GM04504 (cell line): ENCODE data around the gene LMX1B.
"Not testable (repeated sequence)": the region's sequence is repeated elsewhere in the genome, so short reads cannot be mapped to it uniquely, and the experiment has no call there.

Source experiments
- DNase-seq: peaks from one replicate; pipeline ENCODE4 v3.0.0-alpha.2; 2012; ENCODE audit warnings: low read depth

LMX1B gene

GRCh38 chr9:126695701-126696400 lies 82.1 kb downstream of the LMX1B start:
- DNase-seq = no peak

DNA sequence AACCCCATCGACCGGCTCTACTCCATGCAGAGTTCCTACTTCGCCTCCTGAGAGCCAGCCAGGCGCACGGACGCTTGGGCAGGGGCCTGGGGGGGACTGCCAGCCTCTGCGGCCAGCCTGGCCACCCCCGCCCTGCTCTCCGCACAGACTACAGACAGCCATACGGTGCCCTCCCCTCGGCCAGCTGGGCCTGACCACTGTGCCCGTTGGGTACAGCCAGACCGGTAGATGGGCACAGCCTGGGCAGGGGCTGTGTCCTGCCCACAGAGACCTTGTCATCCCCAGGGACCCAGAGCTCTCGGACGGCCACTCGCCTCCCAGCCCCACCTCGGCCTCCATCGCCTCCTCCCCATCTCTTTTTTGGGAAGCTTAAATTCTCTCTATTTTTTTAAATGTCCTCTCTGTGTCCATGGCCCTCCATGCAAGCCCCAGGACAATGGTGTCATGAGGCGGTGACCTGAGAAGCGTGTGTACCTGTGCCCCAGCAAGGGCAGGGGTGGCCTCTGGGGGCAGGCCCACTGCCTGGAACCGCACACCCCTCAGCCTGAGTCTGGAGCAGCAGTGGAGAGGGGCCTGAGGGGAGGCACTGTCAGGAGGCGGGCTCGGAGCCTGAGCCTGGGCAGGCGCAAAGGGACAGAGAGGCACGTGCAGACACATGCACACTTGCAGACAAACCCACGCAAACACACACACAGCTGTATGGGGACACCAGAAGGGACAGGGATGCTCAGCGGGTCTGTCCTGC lies 82.8 kb downstream of the LMX1B start:
- DNase-seq = no peak

DNA sequence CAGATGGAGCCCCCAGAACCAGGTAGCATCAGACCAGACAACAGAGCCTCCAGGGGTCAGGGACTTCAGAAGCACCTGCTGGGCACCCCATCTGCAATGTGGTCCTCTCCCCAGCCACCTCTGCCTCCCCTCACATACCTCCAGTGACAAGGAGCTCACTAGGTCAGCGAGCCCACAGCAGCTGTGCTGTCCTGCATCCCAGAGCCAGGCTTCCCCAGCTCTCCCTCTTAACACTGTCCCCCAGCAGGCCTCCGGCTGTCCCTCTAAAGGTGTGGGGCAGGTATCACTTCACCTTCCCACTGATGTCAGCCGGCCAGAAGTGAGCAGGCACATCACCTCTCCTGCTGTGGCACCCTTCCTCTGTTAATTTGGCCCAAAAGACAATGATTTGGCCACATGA lies 83.6 kb downstream of the LMX1B start:
- no peak for DNase-seq

GRCh38 chr9:126698251-126698650 lies 84.5 kb downstream of the LMX1B start:
- no peak for DNase-seq

GRCh38 chr9:126698756-126699155 lies 85.0 kb downstream of the LMX1B start:
- no peak for DNase-seq

- no peak for DNase-seq
Observed at GRCh38 chr9:126699401-126699881, 85.7 kb downstream of the LMX1B start.

DNA sequence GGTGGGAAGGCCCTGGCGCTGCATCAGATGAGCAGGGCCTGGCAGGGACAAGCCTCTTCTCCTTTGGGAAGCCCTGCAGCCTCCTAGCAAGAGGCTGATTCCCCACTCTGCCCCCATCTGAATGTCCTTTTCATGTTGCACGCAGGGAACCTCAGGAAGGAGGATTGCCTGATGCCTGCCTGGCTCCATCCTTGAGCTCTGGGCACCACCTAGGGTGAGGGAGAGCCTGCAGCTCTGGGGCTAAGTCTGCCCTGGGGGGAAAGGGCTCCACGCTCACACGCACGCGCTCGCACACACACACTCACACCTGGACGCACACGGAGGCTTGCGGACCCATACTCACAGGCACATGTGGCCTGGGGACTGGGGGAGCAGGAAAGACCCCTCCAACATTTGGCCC lies 86.6 kb downstream of the LMX1B start:
- no peak for DNase-seq

DNA sequence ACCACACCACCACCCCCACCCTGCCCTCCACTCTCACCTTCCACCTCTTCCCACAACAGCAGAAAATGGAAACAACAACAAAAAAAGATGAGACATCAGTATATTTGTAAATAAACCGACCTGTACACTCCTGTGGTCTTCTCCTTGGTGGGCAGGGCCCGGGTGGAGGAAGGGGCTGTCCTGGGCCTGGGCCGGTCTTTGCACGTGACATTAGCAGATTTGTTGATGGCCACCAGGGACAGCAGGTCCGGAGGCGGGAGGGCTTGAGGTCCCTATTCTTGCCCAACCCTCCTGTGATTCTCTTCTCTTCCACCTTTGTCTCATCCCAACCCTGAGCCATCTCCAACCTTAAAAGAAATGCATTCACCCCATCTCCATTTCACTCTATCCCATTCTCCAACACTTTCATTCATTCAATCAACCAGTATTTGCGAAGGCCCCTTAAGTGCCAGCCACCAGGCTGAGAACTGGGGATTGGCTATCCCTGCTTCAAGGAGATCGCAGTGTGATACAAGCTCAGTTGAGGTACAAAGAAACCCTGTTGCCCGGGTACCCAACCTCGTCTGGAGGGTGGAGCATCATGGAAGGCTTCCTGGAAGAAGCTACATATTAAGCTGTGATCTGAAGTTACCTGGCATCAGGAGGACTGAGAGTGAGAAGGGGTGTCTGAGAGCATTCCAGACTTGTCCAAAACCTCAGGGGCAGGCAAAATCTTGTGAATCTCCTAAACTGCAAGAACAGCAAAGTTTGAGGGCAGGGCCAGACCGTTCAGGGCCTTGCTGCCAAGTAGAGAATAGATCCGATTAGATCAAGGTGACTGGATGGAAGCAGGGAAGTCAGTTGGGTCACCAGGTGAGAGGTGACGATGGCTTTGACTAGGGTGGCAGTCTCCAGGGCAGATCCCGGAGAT lies 87.4 kb downstream of the LMX1B start:
- DNase-seq = no peak

DNA sequence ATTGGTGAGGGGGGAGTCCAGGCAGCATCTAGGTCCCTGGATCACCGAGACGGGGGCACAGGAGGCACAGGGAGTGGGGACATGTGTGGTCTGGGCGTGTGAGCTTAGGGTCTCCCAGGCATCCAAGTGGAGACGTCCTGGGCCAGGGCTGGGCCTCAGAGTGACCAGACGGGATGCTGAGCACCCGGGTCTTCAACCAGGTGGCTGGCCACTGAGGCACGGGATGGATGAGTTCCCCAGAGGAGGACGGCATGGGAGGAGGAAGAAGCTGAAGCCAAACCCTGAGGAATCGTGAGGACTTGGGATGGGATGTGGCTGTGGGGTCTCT lies 88.0 kb downstream of the LMX1B start:
- DNase-seq = no peak

- no peak for DNase-seq
Observed at GRCh38 chr9:126702151-126703001, 88.6 kb downstream of the LMX1B start.

DNA sequence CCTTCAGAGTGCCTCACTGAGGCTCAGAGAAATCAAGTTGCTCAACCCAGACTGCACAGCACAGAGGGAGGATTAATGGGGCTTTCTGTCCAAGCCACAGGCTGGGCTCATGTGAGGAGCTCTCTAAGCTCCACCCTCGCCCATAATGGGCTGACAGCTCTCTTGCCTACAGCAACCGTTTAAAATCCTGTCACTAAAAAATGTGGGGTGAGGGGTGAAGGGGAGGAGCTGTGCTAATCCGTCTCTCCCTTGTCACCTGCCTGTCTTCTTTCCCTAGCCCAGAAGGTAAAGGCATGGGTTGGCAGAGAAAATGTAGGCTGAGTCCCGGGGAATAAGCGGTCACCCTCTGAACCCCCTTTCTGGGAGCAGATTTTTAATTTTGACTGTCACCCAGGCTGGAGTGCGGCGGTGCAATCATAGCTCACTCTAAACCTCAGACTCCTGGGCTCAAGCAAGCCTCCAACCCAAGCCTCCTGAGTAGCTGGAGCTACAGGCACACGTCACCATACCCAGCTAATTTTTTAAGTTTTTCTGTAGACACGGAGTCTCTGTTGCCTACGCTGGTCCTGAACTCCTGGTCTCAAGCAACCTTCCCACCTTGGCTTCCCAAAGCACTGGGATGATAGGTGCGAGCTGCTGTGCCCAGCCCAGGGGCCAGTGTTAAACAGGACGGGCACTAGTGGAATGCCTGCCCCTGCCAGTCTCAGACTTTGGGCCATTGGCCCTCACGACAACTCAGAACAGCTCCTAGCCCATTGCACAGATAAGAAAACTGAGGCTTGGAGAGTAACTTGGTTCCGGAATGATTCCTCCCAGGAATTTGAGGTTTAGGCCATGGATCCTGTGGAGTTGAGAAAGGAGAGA lies 89.5 kb downstream of the LMX1B start:
- no peak for DNase-seq

GRCh38 chr9:126703866-126704156 lies 90.1 kb downstream of the LMX1B start:
- no peak for DNase-seq

- no peak for DNase-seq
Observed at GRCh38 chr9:126704157-126704891, 90.6 kb downstream of the LMX1B start.

DNA sequence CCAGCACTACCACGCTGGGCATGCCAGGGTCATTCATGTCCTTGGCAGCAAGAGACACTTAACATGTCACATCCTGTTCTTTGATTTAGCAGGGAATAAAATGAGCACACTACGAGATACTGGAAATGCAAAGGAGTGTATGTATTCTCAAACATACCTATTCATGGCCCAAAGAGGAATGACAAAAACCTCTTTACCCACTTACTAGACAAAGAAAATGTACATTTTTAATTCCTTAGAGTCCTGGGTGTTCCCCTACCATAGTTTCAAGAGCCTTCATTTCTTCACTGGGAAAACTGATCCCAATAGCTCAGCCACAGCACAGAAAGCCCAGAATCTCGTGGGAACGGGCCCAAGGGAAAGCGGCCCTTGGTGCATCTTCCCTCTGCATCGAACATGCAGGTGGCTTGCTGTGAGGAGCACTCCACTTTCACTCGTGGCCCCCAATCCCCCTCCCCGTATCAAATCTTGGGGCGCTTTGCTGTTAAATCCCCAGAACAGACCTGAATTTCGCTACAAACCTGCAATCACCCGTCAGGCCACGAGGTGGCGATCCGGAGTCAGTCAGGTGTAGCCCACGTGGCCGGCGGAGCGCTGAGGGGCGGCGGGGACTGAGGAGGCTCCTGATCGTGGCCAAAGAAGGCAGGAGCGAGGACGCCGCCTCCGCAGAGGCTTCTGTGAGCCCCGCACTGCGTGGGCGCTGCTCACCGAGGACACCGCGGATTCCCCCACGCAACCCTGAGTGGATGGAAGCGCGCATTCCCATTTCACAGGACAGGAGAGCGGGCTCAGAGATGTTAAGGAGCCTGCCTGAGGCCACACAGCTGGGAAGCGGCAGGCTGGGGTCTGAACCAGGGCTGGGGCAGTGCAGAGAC lies 91.4 kb downstream of the LMX1B start:
- DNase-seq = no peak

DNA sequence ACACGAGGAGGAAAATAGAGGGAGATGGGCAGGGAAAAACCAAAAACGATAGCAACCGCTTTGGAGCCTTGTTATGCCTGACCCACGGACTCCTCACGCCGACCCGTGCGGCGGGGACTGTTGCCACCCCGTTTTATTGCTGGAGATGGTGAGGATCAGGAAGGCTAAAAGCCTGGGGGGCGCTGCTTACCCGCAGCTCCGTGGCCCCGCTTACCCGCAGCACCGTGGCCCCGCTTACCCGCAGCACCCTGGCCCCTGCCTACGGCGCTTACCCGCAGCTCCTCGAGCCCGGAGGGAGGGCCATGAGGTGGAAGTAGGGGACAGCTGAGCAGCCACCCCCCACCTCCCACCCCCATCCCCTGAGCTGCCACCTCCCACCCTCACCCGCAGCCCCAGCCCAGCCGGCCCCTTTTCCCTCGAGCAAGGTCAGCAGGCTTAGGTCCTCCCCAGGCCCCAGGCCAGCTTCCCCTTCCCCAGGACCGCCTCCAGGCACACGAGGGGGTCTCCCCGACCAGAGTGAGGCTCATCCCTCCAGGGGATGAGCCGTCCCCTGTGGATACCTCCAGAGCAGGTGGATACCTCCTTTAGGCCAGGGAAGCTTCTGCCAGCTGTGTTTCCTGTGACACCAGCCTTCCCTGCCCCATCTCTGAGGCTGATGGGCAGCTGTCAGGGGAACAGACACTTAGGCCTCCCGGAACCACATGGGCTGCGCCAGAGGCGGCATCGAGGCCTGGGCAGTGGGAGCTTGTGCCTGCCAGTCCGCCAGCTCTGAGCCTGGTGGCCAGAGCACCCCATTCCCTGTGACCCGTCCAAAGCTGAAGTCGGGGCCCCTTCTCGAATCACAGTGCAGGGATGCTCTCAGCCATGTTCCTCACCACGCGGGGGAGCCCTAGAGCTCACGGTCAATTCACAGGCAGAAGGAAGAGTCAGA lies 92.3 kb downstream of the LMX1B start:
- DNase-seq = no peak

- no peak for DNase-seq
Observed at GRCh38 chr9:126706698-126707053, 92.9 kb downstream of the LMX1B start.

DNA sequence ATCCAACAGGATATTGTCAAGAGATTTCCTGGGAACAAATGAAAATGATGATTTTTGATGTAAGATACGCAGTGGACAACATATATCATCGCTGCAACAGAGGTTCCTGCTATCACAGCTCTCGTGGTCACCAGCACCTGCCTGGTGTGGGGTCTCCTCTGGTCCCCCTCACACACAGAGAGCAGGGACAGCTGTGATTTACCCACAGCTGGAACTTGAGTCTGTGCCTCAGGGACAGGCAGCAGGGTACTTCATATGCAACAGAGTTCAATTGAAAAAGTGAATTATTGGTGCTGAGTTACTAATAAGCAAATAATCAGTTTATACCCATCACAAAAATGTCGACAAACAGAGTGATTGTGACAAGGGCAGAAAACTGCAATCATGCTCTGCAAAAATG lies 93.4 kb downstream of the LMX1B start:
- no peak for DNase-seq

- not testable (repeated sequence) for DNase-seq
Observed at GRCh38 chr9:126707712-126708111, 94.0 kb downstream of the LMX1B start.
